ENCODE data around the gene RPS13. TPM values are rescaled to one million over a fixed set of nuclear protein-coding genes. Genes with fewer than 3 reads are reported as not detected.

Gene RPS13
- total and polyA plus RNA-seq, 9 of the 15 experiments (the other 6 are each of a cell fraction or from before 2014, with no cell fraction given) = 1,267 to 3,714 (median 1,762) TPM

GRCh38 chr11:17026487-17027082, 50.9 kb downstream of the RPS13 start (continued):
- TF ChIP-seq MGA (IDR thresholded peaks at IDR 0.05) (no peak), IFI16 (CRISPR knock-in tag; IDR thresholded peaks at IDR 0.05) (no peak), CC2D1A (IDR thresholded peaks at IDR 0.05) (no peak), EP300 (IDR thresholded peaks at IDR 0.05; ENCODE audit: low read length) (no peak), E2F5 (CRISPR knock-in tag; IDR thresholded peaks at IDR 0.05) (no peak), REST (IDR thresholded peaks at IDR 0.05; ENCODE audit: borderline replicate concordance) (no peak), REST (CRISPR knock-in tag; IDR thresholded peaks at IDR 0.05; ENCODE audit: low read depth) (no peak)
